GM21723 (cell line): ENCODE measurements around the gene LRCH2.
"Not testable (repeated sequence)": the region's sequence is repeated elsewhere in the genome, so short reads cannot be mapped to it uniquely, and the experiment has no call there.

ENCODE experiments used
- ATAC-seq: cut with Tn5 transposase; IDR thresholded peaks from one replicate; pipeline ENCODE4 v1.9.1; 2021; ENCODE audit warnings: mild to moderate bottlenecking, moderate library complexity; ENCODE audit not compliant: unreplicated experiment

The LRCH2 gene

DNA sequence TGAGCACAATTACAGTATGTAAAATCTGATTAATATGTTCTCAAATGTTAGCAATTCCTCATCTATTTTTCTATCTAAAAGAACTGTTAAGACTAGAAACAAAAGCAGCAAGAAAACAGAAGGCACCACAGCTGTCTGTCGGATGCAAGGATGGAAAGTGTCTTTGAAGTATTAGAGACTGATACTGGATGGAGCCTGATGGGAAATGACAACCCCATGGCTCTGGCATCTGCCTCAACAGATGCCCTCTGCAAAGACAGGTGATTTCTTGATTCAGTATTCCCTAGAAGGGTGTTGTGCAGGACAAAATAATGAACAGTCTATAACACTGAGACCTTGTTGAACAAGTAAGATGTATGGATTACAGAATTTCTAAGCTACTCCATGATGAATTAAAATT lies 19.7 kb downstream of the LRCH2 start:
- no peak for ATAC-seq

DNA sequence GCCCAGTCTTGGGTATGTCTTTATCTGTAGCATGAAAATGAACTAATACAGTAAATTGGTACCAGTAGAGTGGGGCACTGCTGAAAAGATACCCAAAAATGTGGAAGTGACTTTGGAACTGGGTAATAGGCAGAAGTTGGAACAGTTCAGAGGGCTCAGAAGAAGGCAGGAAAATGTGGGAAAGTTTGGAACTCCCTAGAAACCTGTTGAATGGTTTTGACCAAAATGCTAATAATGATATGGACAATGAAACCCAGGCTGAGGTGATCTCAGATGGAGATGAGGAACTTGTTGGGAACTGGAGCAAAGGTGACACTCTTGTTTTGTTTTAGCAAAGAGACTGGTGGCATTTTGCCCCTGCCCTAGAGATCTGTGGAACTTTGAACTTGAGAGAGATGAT lies 24.3 kb downstream of the LRCH2 start:
- not testable (repeated sequence) for ATAC-seq

DNA sequence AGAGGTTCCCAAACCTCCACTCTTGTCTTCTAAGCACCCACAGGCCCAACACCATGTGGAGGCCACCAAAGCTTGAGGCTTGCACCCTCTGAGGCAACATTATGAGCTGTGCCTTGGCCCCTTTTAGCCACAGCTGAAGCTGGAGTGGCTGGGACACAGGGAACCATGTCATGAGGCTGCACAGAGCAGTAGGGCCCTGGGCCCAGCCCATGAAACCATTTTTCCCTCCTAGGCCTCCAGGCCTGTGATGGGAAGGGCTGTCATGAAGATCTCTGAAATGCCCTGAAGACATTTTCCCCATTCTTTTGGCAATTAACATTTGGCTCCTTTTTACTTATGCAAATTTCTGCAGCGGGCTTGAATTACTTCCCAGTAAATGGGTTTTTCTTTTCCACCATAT lies 29.9 kb downstream of the LRCH2 start:
- ATAC-seq, result no peak

DNA sequence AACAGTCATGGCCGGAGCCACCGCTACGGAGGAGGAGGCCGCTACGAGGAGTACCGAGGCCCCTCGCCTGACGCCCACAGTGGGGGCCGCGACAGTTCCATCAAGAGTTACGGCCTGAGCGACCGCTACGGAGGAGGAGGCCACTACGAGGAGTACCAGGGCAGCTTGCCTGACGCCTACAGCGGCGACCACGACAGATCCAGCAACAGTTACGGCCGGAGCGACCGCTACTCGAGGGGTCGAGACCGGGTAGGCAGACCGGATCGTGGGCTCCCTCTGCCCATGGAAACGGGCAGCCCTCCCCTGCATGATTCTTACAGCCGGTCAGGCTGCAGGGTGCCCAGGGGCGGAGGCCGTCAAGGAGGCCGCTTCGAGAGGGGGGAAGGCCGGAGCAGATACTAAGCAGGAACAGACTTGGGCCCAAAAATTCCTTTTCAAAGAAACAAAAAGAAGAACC lies 41.6 kb downstream of the LRCH2 start:
- no peak for ATAC-seq

DNA sequence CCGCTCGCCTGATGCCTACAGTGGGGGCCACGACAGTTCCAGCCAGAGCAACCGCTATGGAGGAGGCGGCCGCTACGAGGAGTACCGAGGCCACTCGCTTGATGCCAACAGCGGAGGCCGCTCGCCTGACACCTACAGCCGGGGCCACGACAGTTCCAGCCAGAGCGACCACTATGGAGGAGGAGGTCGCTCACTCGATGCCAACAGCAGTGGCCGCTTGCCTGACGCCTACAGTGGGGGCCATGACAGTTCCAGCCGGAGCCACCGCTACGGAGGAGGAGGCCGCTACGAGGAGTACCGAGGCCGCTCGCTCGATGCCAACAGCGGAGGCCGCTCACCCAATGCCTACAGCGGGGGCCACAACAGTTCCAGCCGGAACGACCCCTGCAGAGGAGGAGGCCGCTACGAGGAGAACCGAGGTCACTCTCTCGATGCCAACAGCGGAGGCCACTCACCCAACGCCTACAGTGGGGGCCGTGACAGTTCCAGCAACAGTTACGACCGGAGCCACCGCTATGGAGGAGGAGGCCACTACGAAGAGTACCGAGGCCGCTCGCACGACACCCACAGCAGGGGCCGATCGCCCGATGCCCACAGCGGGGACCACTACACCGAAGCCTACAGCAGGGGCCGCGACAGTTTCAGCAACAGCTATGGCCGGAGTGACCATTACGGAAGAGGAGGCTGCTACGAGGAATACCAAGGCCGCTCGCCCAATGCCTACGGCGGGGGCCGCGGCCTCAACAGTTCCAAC lies 42.2 kb downstream of the LRCH2 start:
- no peak for ATAC-seq

DNA sequence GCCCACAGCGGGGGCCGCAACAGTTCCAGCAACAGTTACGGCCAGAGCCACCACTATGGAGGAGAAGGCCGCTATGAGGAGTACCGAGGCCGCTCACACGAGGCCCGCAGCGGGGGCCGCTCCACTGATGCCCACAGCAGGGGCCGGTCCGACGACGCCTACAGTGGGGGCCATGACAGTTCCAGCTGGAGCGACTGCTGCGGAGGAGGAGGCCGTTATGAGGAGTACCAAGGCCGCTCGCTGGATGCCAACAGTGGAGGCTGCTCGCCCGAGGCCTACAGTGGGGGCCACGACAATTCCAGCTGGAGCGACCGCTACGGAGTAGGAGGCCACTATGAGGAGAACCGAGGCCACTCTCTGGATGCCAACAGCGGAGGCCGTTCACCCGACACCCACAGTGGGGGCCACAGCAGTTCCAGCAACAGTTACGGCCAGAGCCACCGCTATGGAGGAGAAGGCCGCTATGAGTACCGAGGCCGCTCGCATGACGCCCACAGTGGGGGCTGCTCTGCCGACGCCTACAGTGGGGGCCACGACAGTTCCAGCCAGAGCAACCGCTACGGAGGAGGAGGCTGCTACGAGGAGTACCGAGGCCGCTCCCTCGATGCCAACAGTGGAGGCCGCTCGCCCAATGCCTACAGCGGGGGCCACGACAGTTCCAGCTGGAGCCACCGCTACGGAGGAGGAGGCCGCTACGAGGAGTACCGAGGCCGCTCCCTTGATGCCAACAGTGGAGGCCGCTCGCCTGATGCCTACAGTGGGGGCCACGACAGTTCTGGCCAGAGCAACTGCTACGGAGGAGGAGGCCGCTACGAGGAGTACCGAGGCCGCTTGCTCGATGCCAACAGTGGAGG lies 43.0 kb downstream of the LRCH2 start:
- no peak for ATAC-seq

DNA sequence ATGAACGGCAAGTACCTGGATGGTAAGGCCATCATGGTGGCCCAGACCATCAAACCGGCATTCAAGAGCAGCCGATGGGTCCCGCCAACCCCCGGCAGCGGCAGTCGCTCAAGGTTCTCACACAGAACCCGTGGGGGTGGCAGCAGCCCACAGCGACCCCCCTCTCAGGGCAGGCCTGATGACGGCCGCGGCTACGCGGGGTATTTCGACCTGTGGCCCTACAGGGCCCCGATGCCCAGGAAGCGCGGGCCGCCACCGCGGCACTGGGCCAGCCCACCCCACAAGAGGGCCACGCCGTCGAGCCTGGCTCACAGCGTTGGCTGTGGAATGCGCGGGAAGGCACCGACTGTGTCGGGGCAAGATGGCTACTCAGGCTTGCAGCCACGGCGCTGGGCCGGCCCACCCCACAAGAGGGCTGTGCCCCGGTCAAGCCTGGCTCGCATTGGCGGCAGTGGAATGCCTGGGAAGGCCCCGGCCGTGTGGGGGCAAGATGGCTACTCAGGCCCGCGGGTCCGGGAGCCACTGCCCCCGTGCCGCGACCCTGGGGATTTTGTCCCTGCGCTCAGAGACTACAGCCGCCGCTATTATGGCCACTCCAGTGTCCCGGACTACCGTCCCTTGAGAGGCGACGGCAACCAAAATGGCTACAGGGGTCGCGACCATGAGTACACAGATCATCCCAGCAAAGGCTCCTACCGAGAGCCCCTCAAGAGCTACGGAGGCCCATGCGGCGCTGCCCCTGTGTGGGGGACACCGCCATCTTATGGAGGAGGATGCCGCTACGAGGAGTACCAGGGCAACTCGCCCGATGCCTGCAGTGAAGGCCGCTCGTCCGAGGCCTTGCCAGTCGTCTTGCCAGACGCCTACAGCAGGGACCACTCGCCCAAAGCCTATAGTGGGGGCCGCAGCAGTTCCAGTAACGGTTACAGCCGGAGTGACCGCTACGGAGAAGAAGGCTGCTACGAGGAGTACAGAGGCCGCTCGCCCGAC lies 44.0 kb downstream of the LRCH2 start:
- no peak for ATAC-seq

DNA sequence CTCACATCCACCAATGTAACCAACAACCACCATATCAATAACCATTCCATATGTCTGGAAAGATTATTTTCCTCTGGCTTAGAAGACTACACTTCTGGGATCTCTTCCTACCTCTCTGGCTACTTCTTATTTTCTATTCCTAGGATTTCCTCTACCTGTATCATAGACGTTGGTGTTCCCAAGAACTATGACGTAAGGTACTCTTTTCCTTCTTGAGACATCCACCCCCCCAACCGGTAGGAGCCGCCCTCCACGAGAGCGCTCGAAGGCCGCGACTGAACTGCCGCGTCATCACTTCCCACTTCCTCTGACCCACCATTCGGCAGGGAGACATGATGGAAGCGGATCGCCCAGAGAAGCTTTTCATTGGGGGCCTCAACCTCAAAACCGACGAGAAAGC lies 44.8 kb downstream of the LRCH2 start, which contains the start of gene RBMXL3:
Gene RBMXL3 (plus strand): TSS at position 301 of the 400 bp plus-strand sequence. CDS start 32 bp downstream, at position 333.
- no peak for ATAC-seq

DNA sequence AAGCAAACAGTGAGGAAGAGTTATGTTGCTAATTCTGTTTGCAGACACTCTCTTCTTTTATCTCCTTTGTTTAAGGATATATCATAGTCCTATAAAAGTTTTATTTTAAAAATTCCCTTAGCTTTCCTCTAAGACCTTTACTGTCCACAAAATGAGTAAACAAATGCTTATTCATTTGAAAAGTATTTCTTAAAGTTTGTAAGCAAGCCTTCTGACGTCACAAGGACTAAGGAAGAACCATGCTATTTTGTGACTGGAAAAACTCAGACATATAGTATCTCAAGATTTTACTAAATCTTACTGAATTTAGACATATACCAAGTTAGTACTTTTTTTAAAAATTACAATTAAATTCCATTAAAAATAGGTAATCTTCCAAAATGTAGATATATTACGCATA lies 49.9 kb downstream of the LRCH2 start:
- no peak for ATAC-seq

DNA sequence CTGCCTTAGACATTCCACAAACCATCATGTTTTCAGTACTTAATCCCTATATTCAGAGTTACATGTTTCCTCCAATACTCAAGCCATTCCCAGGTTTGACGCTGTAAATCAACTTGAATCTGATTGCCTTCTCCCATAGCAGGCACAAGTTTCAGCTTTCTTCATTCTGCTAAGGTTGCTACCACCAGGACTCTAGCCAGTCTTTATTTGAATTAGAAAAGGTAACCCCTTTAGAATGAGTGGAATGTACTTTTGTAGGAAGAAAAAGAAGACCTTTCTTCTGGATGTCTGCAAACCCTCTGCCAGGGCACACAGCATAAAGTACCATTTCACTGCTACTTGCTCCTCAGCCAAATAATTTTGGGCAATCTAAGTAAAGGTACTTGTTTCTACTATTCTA lies 55.4 kb downstream of the LRCH2 start:
- ATAC-seq, result no peak

DNA sequence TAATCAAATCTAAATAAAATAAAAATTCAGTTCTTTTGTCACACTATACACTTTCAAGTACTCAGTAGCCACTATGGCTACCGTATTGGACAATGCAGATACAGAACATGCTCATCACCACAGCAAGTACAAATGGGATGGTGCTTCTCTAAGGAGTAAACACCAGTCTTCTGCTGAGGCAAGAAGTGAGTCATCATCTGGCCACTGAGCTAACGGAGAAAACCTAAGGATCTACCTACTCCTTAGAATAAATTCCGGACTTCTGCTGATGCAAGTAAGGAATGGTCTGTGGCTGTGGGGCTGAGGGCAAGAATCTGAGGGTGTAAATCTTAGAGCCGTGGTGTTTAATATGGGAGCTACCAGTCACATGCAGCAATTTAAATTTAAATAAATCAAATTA lies 56.0 kb downstream of the LRCH2 start:
- ATAC-seq, result no peak

DNA sequence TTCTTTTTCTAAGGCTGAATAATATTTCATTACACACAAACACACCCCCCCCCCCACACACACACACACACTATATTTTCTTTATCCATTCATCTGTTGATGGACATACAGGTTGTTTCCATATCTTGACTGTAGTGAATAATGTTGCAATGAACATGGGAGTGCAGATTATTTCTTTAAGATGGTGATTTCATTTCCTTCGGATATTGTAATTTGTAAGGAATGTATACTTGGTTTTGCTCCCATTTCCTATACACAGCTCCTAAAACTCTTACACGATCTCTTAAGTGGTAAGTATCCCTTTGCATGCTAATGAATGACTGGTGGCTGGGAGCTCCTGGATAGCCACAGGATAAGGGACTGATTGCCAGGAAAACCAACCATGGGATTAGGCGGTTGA lies 59.3 kb downstream of the LRCH2 start:
- no peak for ATAC-seq

DNA sequence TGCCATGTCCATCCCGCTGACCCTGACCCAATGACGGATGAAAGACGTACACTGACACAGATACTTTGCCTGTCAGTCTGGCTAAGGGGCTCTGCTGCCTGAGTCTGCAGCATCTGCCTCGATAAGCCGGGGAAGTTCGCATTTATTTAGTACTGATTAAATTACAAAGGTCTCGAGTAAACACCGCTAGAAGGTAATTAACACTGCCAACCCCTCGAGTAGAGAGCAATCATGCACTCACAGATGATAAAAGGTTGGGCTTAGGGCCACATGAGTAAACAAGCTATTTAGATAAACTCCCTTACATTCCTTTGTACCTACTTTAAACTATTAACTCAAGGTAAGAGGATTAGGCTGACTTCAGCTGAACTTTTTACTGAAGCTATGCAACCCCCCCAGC lies 60.7 kb downstream of the LRCH2 start:
- ATAC-seq, result no peak

DNA sequence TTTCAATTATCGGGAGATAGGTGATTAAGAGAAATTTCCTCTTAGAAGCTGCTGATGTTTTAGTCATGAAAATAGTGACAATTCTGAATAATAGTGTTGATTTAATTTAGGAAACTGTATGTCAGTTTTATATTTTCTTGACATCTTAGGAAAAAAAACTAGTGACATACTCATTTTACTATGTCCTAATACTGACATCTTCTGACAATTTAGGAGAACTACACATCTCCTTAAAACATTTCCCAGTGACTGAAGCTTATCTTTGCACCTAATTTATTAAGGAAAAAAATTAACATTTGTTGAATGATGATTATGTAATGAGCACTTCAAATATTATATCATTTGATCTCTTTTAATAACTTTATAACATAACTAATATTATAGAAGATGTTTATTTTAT lies 86.7 kb downstream of the LRCH2 start:
- no peak for ATAC-seq

DNA sequence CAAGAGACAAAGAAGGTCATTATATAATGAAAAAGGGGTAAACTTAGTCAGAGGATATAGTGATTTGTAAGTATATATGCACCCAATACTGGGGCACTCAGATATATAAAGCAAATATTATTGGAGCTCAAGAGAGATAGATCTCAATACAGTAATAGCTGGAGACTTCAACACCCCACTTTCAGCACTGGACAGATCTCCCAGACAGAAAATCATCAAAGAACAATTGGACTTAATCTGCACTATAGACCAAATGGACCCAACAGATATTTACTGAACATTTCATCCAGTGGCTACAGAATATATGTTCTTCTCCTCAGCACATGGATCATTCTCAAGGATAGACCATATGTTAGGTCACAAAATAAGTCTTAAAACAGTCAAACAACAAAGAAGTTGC lies 91.8 kb downstream of the LRCH2 start:
- ATAC-seq, result no peak

DNA sequence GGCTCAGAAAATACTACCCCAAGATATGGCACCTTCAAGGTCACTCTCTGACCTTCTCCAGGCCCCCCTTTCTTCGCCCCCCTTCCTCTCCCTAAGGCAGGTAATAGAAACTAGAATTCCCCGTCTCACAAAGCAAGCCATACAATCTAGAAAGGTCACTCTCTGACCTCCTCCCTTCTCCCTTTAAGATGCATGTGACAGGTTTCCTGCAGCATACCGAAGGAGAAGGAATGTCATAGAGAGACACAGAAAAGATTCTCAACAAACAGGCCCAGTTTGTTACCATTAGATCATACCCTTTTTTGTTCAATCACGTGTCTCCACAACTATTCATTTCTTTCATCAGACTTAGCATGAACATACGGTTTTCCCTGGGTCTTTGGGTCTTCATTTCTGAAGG lies 95.9 kb downstream of the LRCH2 start:
- ATAC-seq, result no peak

DNA sequence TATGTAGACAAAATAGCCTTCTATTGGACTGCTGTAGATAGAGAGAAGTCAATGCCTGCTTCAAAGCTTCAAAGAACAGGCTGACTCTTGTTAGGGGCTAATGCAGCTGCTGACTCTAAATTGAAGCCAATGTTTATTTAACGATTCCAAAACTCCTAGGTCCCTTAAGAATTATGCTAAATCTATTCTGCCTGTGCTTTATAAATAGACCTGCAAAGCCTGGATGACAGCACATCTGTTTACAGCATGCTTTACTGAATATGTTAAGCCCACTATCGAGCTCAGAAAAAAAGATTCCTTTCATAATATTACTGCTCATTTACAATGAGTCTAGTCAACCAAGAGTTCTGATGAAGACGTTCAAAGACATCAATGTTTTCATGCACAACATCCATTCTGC lies 99.5 kb downstream of the LRCH2 start:
- no peak for ATAC-seq

DNA sequence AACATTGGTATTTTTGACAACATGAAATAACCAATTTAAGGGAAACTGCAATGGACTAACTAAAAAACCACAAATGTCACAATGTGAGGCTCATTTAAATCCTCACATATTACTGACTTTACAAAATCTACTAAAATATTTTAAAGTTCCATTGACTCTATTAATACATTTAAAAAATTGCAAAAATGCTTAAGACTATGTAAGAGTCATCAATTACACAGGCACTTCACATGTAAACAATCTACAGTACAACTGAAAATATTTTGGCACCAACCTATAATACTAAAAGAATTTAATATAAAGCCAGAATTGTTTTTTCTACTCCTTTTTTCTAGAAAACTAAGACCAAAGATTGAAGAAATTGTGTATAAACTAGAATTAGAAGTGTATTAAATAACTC lies 121.5 kb downstream of the LRCH2 start:
- ATAC-seq, result no peak

DNA sequence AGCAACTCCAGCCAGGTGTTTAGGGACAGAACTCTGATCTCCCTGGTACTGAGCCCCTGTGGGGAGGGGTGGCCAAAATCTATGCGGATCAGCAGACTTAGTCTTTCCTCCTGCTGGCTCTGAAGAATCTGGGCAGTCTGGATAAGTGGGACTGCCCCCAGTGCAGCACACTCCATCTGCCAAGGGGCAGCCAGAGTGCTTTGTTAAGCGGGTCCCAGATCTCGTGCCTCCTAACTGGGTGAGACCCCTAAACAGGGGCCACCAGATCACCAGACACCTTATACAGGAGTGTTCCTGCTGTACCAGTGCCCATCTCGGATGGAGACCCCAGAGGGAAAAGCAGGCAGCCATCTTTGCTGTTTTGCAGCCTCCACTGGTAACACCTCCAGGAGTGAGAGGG lies 135.0 kb downstream of the LRCH2 start:
- no peak for ATAC-seq

DNA sequence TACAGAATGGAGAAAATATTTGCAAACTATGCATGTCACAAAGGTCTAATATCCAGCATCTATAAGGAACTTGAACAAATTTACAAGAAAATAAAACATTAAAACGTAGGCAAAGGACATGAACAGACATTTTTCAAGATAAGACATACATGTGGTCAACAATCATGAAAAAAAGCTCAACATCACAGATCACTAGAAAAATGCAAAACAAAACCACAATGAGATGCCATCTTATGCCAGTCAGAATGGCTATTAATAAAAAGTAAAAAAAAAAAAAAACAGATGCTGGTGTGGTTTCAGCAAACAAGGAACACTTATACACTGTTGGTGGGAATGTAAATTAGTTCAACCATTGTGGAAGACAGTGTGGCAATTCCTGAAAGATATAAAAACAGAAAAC lies 140.7 kb downstream of the LRCH2 start:
- no peak for ATAC-seq

DNA sequence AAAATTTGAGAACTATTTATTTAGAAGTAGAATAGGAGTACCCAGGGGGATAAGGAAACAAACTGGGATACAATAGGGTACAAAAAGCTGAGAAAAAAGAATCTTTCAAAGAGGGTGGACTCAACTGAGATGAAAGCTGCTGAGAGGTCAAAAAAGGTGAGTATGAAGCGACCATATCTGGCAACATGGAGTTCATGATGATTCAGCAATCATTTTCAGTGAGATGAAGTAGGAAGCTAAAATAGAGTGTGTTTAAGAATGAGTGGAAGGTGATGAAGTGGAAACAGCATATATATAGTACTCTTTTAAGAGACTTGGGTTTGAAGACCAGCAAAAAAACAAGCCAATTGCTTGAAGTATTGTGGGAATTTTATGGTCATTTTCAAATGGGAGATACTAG lies 144.5 kb downstream of the LRCH2 start:
- ATAC-seq, result no peak
